Heart left ventricle (tissue), 16 donors: ENCODE measurements around the gene PRKCH. TPM values are rescaled to one million over a fixed set of nuclear protein-coding genes. Genes with fewer than 3 reads are reported as not detected.

Experiments used
- ATAC-seq, 4 donors: fragments of 200-7000 bp; cut with Tn5 transposase; one replicate each; pipeline ENCODE4 v1.9.1; 2020 to 2022; ENCODE audit warnings: moderate library complexity in 4 of 4, mild to moderate bottlenecking in 3 of 4, moderate number of reproducible peaks in 1 of 4
- DNase-seq, 5 donors: peaks; one replicate each; pipeline ENCODE4 v3.0.0-alpha.2; 2020
- H3K27ac ChIP-seq, 12 donors: fragments of 200-600 bp; sonication (generic) in 4 of 12; one replicate each; pipeline versions ENCODE4 v1.5.0 to v1.8.0; 2016 to 2022; ENCODE audit warnings: mild to moderate bottlenecking in 2 of 12
- H3K27me3 ChIP-seq, 9 donors: fragments of 200-600 bp; sonication (generic) in 2 of 9; one replicate each; pipeline versions ENCODE4 v1.5.1 to v1.8.0; 2016 to 2022; ENCODE audit warnings: mild to moderate bottlenecking in 3 of 9
- H3K36me3 ChIP-seq, 9 donors: fragments of 200-600 bp; sonication (generic) in 2 of 9; one replicate each; pipeline versions ENCODE4 v1.5.0 to v1.8.0; 2018 to 2022; ENCODE audit warnings: mild to moderate bottlenecking in 2 of 9
- H3K4me1 ChIP-seq, 12 donors: fragments of 200-600 bp; sonication (generic) in 4 of 12; one replicate each; pipeline versions ENCODE4 v1.5.0 to v1.8.0; 2016 to 2022; ENCODE audit warnings: mild to moderate bottlenecking in 3 of 12
- H3K4me3 ChIP-seq, 12 donors: fragments of 200-600 bp; sonication (generic) in 4 of 12; one replicate each; pipeline versions ENCODE4 v1.5.0 to v1.8.0; 2017 to 2022; ENCODE audit warnings: mild to moderate bottlenecking in 9 of 12, moderate library complexity in 4 of 12
- H3K9me3 ChIP-seq, 12 donors: fragments of 200-600 bp; sonication (generic) in 4 of 12; one replicate each; pipeline versions ENCODE4 v1.5.0 to v1.8.0; 2016 to 2022; ENCODE audit warnings: mild to moderate bottlenecking in 1 of 12
- POLR2A ChIP-seq, 2 donors: fragments of 450-650 bp; IDR thresholded peaks; one replicate each; pipeline ENCODE4 v1.6.1; 2017; ENCODE audit warnings: antibody characterized with exemption in 2 of 2, mild to moderate bottlenecking in 2 of 2, moderate library complexity in 2 of 2
- WGBS, 4 donors: extraction: QIAGEN DNeasy Blood & Tissue Kit in 2 of 4; methylation state at CpG; one replicate each; pipeline versions ENCODE4 v1.1.5 to v1.1.7; 2013 to 2018; 5-methylcytosine and 5-hydroxymethylcytosine counted together
- intact Hi-C, 10 donors: fragments of 100-400 bp; cut with DNase I; formaldehyde crosslinking; loops; one replicate each; pipeline versions ENCODE4 v1.11.1 to v1.14.2; 2022
- polyA plus RNA-seq, 2 donors: library from polyadenylated mRNA; stranded (reverse); fragments of 200-250 nt; gene quantifications; one replicate each; pipeline ENCODE4 v1.2.3, GENCODE V29; 2013
- total RNA-seq, 9 donors: library from RNA; depleted of rRNA in 2 of 9; stranded (reverse); fragments of >200 nt in 2 of 9; fragmentation: NEBNext Ultra II Directional in 3 of 9; extraction: Animal tissue kit (Norgen Biotek cat#: 25700) in 3 of 9; gene quantifications; one replicate each; pipeline versions ENCODE4 v1.1.0 to v1.2.4, GENCODE V29; 2016 to 2023
- TF ChIP-seq, protein P1 (sequence below), 12 donors: fragments of 200-600 bp; sonication (generic) in 4 of 12; IDR thresholded peaks; one replicate each; pipeline versions ENCODE4 v1.5.0 to v1.8.0; 2018 to 2022; ENCODE audit warnings: antibody characterized with exemption in 12 of 12, mild to moderate bottlenecking in 5 of 12
- donor health status: ischemic (EF 13 %, LVEDD 7.1; RV severe dilation, severe dysfunction).
- donor health status: healthy with polysubstance abuse.
- donor health status: DM: no; HTN: yes; CAD: no.
- donor health status: DM: no; HTN: no; CAD: no.
- donor health status: ischemic (EF 25% LVEDD 6.9; RV normal size, moderate dysfunction).
- donor health status: ischemic (EF 25% LVEDD 5.7; RV mildly dilated, moderate dysfunction).
- donor health status: healthy.
- donor health status: DM: yes; HTN: yes; CAD: no.
- donor health status: ischemic (EF 35%, LVEDD 5.7; RV mildly dilated, moderate dysfunction).
- donor health status: nonischemic (EF 11% LVEDD 7.7; RV severe dilation, severe dysfunction).
- donor health status: DM: yes; HTN: yes; CAD: no.
- donor health status: PGD.
- donor health status: ischemic (EF 29% LVEDD 5.4; RV normal size, mild dysfunction).
- donor health status: nonischemic (EF 23%, LVEDD 6.1; RV moderate dilation, normal function).

Gene PRKCH
- total and polyA plus RNA-seq, 11 donors = 6.1 to 49.2 (median 21.7) TPM

GRCh38 chr14:61478971-61479473, 157.6 kb downstream of the PRKCH start:
- H3K27ac ChIP-seq = peak overlapping the region in 11 of 12 donors; percentile 72 to 99 (median 90)

DNA sequence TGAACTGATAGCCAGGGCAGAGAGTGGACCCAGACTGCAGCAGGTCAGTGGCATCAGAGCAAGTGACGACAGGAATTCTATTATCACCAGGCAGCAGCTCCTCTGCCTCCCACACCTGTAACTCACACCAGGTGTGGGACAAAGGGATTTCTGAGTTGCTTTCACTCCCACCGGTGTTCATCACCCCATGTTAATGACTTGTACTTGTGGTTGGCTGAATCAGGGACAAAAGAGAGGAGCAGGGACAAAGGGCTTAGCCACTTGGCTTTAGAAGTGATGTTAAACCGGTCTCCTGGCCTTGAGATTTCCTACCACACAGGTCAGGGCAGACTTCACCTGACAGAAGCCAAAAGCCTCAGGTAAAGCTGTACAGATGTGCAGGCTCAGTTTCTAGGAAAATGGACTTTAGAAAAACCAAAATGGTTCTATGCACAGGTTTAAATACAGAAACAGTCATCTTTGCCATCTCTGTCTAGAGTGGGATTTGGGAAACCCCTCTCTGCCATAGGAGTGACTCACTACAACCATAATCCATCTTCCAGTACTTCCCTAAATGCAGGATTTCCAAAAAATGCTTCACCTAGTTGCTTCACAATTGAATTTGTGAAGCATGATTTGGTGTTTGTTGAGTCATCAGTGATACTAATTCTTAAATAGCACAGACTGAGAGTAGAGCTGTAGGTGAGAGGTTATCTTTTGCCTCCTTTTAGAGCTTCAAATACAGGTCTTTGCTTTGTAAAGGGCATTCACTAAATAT, 158.5 kb downstream of the PRKCH start:
- H3K4me3 ChIP-seq = no peak overlapping the region
- TF ChIP-seq, protein P1, sequence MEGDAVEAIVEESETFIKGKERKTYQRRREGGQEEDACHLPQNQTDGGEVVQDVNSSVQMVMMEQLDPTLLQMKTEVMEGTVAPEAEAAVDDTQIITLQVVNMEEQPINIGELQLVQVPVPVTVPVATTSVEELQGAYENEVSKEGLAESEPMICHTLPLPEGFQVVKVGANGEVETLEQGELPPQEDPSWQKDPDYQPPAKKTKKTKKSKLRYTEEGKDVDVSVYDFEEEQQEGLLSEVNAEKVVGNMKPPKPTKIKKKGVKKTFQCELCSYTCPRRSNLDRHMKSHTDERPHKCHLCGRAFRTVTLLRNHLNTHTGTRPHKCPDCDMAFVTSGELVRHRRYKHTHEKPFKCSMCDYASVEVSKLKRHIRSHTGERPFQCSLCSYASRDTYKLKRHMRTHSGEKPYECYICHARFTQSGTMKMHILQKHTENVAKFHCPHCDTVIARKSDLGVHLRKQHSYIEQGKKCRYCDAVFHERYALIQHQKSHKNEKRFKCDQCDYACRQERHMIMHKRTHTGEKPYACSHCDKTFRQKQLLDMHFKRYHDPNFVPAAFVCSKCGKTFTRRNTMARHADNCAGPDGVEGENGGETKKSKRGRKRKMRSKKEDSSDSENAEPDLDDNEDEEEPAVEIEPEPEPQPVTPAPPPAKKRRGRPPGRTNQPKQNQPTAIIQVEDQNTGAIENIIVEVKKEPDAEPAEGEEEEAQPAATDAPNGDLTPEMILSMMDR (IDR thresholded peaks at IDR 0.05) = no peak
- TF ChIP-seq POLR2A (IDR thresholded peaks at IDR 0.05) = no peak
- H3K27me3 ChIP-seq = no peaks in the 10 kb centered on the region
- DNase-seq (no peak), ATAC-seq (no peak)
- no peaks in the 10 kb centered on the region for H3K9me3 ChIP-seq
- peak overlapping the region in 8 of 12 donors; percentile 31 to 99 (median 88) for H3K27ac ChIP-seq
- intact Hi-C loops = loop anchor here in 9 of 10 donors (5.0 to 10.0 kb wide), 12 partner anchors 32 to 285 kb away; partner anchors contain the start of gene SNAPC1 (in 1 of the 9)
- H3K36me3 ChIP-seq = peaks cover 0 to 10% (median 0%) of the 10 kb centered on the region in 9 donors
- 64 to 86% (median 71%) methylated on average over 3 of the region's 3 CpGs for WGBS, 4 donors
- H3K4me1 ChIP-seq = peaks cover 28 to 68% (median 51%) of the 10 kb centered on the region in 12 donors

More at GRCh38 chr14:61478971-61479473, 157.6 kb downstream of the PRKCH start:
- TF ChIP-seq POLR2A (IDR thresholded peaks at IDR 0.05) = no peak
- TF ChIP-seq, protein P1 (IDR thresholded peaks at IDR 0.05) = no peak
- ATAC-seq (no peak), DNase-seq (no peak)
- 44 to 55% (median 49%) methylated on average over 6 of the region's 6 CpGs for WGBS, 4 donors
- no peaks in the 10 kb centered on the region for H3K27me3 ChIP-seq
- H3K36me3 ChIP-seq = peaks cover 0 to 10% (median 0%) of the 10 kb centered on the region in 9 donors
- no peak overlapping the region for H3K4me3 ChIP-seq
- peaks cover 28 to 77% (median 56%) of the 10 kb centered on the region in 12 donors for H3K4me1 ChIP-seq
- H3K9me3 ChIP-seq = no peaks in the 10 kb centered on the region
- intact Hi-C loops = loop anchor here in 9 of 10 donors (5.0 to 10.0 kb wide), 12 partner anchors 33 to 286 kb away; partner anchors contain the start of gene SNAPC1 (in 1 of the 9)

- WGBS, 4 donors = 82 to 89% (median 84%) methylated on average over 6 to 8 of the region's 8 CpGs
- Histone ChIP-seq H3K4me1 (peaks cover 26 to 59% (median 43%) of the 10 kb centered on the region in 12 donors), H3K27ac (peak overlapping the region in 3 of 12 donors; percentile 86 to 99 (median 90)), H3K27me3 (no peaks in the 10 kb centered on the region), H3K9me3 (no peaks in the 10 kb centered on the region), H3K4me3 (no peak overlapping the region), H3K36me3 (peaks cover 0 to 18% (median 3%) of the 10 kb centered on the region in 9 donors)
- TF ChIP-seq POLR2A (IDR thresholded peaks at IDR 0.05) = no peak
- TF ChIP-seq, protein P1 (IDR thresholded peaks at IDR 0.05) = no peak
- ATAC-seq (no peak), DNase-seq (no peak)
- intact Hi-C loops = no loop called here
Observed at GRCh38 chr14:61480704-61481285, 159.4 kb downstream of the PRKCH start.

DNA sequence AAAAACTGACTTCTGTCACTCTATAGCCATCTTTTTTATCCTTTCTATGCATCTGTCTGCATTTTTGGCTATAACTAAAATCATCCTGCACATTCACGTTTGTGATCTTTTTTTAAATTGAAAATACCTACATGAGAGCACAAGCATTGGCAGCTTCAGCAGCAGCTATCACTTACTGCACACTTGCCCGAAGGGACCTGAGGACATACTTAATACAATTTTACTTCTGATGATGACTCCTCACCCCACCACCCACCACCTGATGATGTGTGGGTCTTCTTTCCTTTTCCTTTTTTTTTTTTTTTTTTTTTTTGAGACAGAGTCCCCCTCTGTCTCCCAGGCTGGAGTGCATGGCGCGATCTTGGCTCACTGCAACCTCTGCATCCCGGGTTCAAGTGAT, 160.3 kb downstream of the PRKCH start:
- no peak for ATAC-seq
- DNase-seq = no peak
- intact Hi-C loops = no loop called here
- no peaks in the 10 kb centered on the region for H3K9me3 ChIP-seq
- no peak overlapping the region for H3K27ac ChIP-seq
- WGBS, 4 donors = 79 to 84% (median 81%) methylated on average over 5 of the region's 5 CpGs
- no peaks in the 10 kb centered on the region for H3K27me3 ChIP-seq
- TF ChIP-seq POLR2A (IDR thresholded peaks at IDR 0.05) = no peak
- TF ChIP-seq, protein P1 (IDR thresholded peaks at IDR 0.05) = no peak
- H3K4me1 ChIP-seq = peaks cover 17 to 50% (median 34%) of the 10 kb centered on the region in 12 donors
- peaks cover 0 to 20% (median 9%) of the 10 kb centered on the region in 9 donors for H3K36me3 ChIP-seq
- H3K4me3 ChIP-seq = no peak overlapping the region
